Measurements from ENCODE around the gene STK16.

Gene STK16

GRCh38 chr2:219214786-219215185, 30.5 kb upstream of the STK16 start:
- DNase-seq (ENCODE audit: low read depth, low spot score), result no peak
- TF ChIP-seq CTCF (IDR thresholded peaks at IDR 0.05; ENCODE audit: low read depth, low read length), result no peak
- no peak overlapping the region for H3K4me3 ChIP-seq (ENCODE audit: low read depth, low read length)
- in situ Hi-C loops (cut with HindIII; ENCODE audit: low sequenced_read_pairs), result no loop called here

GRCh38 chr2:219215871-219216534, 29.3 kb upstream of the STK16 start:
- H3K4me3 ChIP-seq (ENCODE audit: low read depth, low read length), result no peak overlapping the region
- no peak for DNase-seq (ENCODE audit: low read depth, low spot score)
- in situ Hi-C loops (cut with HindIII; ENCODE audit: low sequenced_read_pairs), result no loop called here
- TF ChIP-seq CTCF (IDR thresholded peaks at IDR 0.05; ENCODE audit: low read depth, low read length), result no peak

GRCh38 chr2:219216535-219216915, 28.8 kb upstream of the STK16 start:
- no peak for TF ChIP-seq CTCF (IDR thresholded peaks at IDR 0.05; ENCODE audit: low read depth, low read length)
- DNase-seq (ENCODE audit: low read depth, low spot score), result no peak
- in situ Hi-C loops (cut with HindIII; ENCODE audit: low sequenced_read_pairs), result no loop called here
- H3K4me3 ChIP-seq (ENCODE audit: low read depth, low read length), result no peak overlapping the region

- peak overlapping the region; percentile 48 for H3K4me3 ChIP-seq (ENCODE audit: low read depth, low read length)
- no peak for TF ChIP-seq CTCF (IDR thresholded peaks at IDR 0.05; ENCODE audit: low read depth, low read length)
- in situ Hi-C loops (cut with HindIII; ENCODE audit: low sequenced_read_pairs), result no loop called here
- peak; percentile 80 for DNase-seq (ENCODE audit: low read depth, low spot score)
Measured at GRCh38 chr2:219218217-219218731, 27.0 kb upstream of the STK16 start.

GRCh38 chr2:219218732-219219701, 26.3 kb upstream of the STK16 start, which contains the start of gene ABCB6:
Gene ABCB6, minus strand, starts transcription at chr2:219218958. Its CDS starts 285 bp downstream, at chr2:219218673.
- DNase-seq (ENCODE audit: low read depth, low spot score), result peak; percentile 94
- peak within 1 kb of the TSS; percentile 48 for H3K4me3 ChIP-seq (ENCODE audit: low read depth, low read length)
- in situ Hi-C loops (cut with HindIII; ENCODE audit: low sequenced_read_pairs), result no loop called here
- no peak for TF ChIP-seq CTCF (IDR thresholded peaks at IDR 0.05; ENCODE audit: low read depth, low read length)

GRCh38 chr2:219219784-219220532, 25.3 kb upstream of the STK16 start:
- H3K4me3 ChIP-seq (ENCODE audit: low read depth, low read length), result no peak overlapping the region
- in situ Hi-C loops (cut with HindIII; ENCODE audit: low sequenced_read_pairs), result no loop called here
- no peak for TF ChIP-seq CTCF (IDR thresholded peaks at IDR 0.05; ENCODE audit: low read depth, low read length)
- DNase-seq (ENCODE audit: low read depth, low spot score), result no peak

Measured in astrocyte of the spinal cord (primary cell).